Cortex of kidney (tissue), 1 donor: Measurements from ENCODE around the gene PIP5K1B.
"Not testable (repeated sequence)": the region's sequence is repeated elsewhere in the genome, so short reads cannot be mapped to it uniquely, and the experiment has no call there.

Experiments used
- DNase-seq: peaks from one replicate; lab custom pipeline; 2025; lab: John Stamatoyannopoulos, UW

PIP5K1B gene

GRCh38 chr9:68955330-68955729 lies 250.3 kb downstream of the PIP5K1B start:
- no peak for DNase-seq

GRCh38 chr9:68957479-68957878 lies 252.4 kb downstream of the PIP5K1B start:
- no peak for DNase-seq

- no peak for DNase-seq
Observed at GRCh38 chr9:68961587-68961986, 256.5 kb downstream of the PIP5K1B start.

- DNase-seq, result no peak
Observed at GRCh38 chr9:68963416-68963815, 258.4 kb downstream of the PIP5K1B start.

GRCh38 chr9:68964102-68964541 lies 259.1 kb downstream of the PIP5K1B start:
- no peak for DNase-seq

- DNase-seq, result no peak
Observed at GRCh38 chr9:68964765-68965164, 259.7 kb downstream of the PIP5K1B start.

GRCh38 chr9:68966496-68966944 lies 261.5 kb downstream of the PIP5K1B start:
- no peak for DNase-seq

- DNase-seq, result no peak
Observed at GRCh38 chr9:68967800-68968199, 262.8 kb downstream of the PIP5K1B start.

GRCh38 chr9:68969538-68969937 lies 264.5 kb downstream of the PIP5K1B start:
- no peak for DNase-seq

- DNase-seq, result no peak
Observed at GRCh38 chr9:68970151-68970550, 265.1 kb downstream of the PIP5K1B start.

- no peak for DNase-seq
Observed at GRCh38 chr9:68973619-68974018, 268.6 kb downstream of the PIP5K1B start.

GRCh38 chr9:68974431-68974830 lies 269.4 kb downstream of the PIP5K1B start:
- DNase-seq, result no peak

GRCh38 chr9:68974901-68975300 lies 269.9 kb downstream of the PIP5K1B start:
- no peak for DNase-seq

- no peak for DNase-seq
Observed at GRCh38 chr9:68975365-68976043, 270.5 kb downstream of the PIP5K1B start.

- DNase-seq, result no peak
Observed at GRCh38 chr9:68978066-68978465, 273.0 kb downstream of the PIP5K1B start.

- DNase-seq, result no peak
Observed at GRCh38 chr9:68978501-68978900, 273.5 kb downstream of the PIP5K1B start.

- DNase-seq, result no peak
Observed at GRCh38 chr9:68979538-68980314, 274.7 kb downstream of the PIP5K1B start.

GRCh38 chr9:68980341-68980914 lies 275.4 kb downstream of the PIP5K1B start:
- DNase-seq, result no peak

GRCh38 chr9:68981789-68982188 lies 276.7 kb downstream of the PIP5K1B start:
- no peak for DNase-seq

- DNase-seq, result no peak
Observed at GRCh38 chr9:68983008-68983411, 278.0 kb downstream of the PIP5K1B start.

- no peak for DNase-seq
Observed at GRCh38 chr9:68983522-68984424, 278.7 kb downstream of the PIP5K1B start.

GRCh38 chr9:68986949-68987348 lies 281.9 kb downstream of the PIP5K1B start:
- DNase-seq, result not testable (repeated sequence)
